ENCODE data around the gene MYO1B.

MYO1B gene

GRCh38 chr2:191301971-191302370, 56.8 kb downstream of the MYO1B start:
- DNase-seq, result no peak

GRCh38 chr2:191302459-191303139, 57.4 kb downstream of the MYO1B start:
- no peak for DNase-seq

GRCh38 chr2:191303140-191304005, 58.2 kb downstream of the MYO1B start:
- peak; percentile 31 for DNase-seq

- DNase-seq, result no peak
These were observed 60.0 kb downstream of the MYO1B start for GRCh38 chr2:191304939-191305875.

GRCh38 chr2:191308026-191308425, 62.8 kb downstream of the MYO1B start:
- no peak for DNase-seq

- DNase-seq, result no peak
These were observed 66.0 kb downstream of the MYO1B start for GRCh38 chr2:191311156-191311555.

GRCh38 chr2:191311627-191312026, 66.4 kb downstream of the MYO1B start:
- no peak for DNase-seq

GRCh38 chr2:191312163-191312562, 67.0 kb downstream of the MYO1B start:
- DNase-seq, result no peak

- DNase-seq, result no peak
These were observed 67.5 kb downstream of the MYO1B start for GRCh38 chr2:191312662-191313061.

GRCh38 chr2:191314697-191315364, 69.6 kb downstream of the MYO1B start:
- DNase-seq, result no peak

GRCh38 chr2:191315365-191315752, 70.2 kb downstream of the MYO1B start:
- DNase-seq, result no peak

GRCh38 chr2:191316246-191316994, 71.2 kb downstream of the MYO1B start:
- DNase-seq, result no peak

GRCh38 chr2:191318037-191318728, 73.0 kb downstream of the MYO1B start:
- no peak for DNase-seq

GRCh38 chr2:191318729-191319078, 73.5 kb downstream of the MYO1B start:
- no peak for DNase-seq

GRCh38 chr2:191319186-191319585, 74.0 kb downstream of the MYO1B start:
- no peak for DNase-seq

- no peak for DNase-seq
These were observed 75.7 kb downstream of the MYO1B start for GRCh38 chr2:191320881-191321280.

- DNase-seq, result peak; percentile 51
These were observed 76.9 kb downstream of the MYO1B start for GRCh38 chr2:191321861-191322662.

- DNase-seq, result no peak
These were observed 77.8 kb downstream of the MYO1B start for GRCh38 chr2:191322828-191323506.

- no peak for DNase-seq
These were observed 80.6 kb downstream of the MYO1B start for GRCh38 chr2:191325651-191326365.

Measured in NCI-H2227 treated with DMSO at 0.1 percent for 48 hours (cell line).